ENCODE results near the gene COL28A1.

The COL28A1 gene

GRCh38 chr7:7309203-7309602 is 226.5 kb downstream of the COL28A1 start:
- TF ChIP-seq CTCF (conservative IDR thresholded peaks at IDR 0.05): no peak

More at GRCh38 chr7:7309203-7309602, 226.5 kb downstream of the COL28A1 start:
- H3K27ac ChIP-seq: no peak overlapping the region
